GM23248 (cell line): ENCODE data around the gene XRCC5.

Source experiments
- EZH2 ChIP-seq: fragments of 200-600 bp; sonication (generic); IDR thresholded peaks from 2 replicates; pipeline ENCODE4 v1.6.1; 2018; ENCODE audit warnings: antibody characterized with exemption, mild to moderate bottlenecking; ENCODE audit not compliant: insufficient read depth, poor library complexity, severe bottlenecking
- EZH2phosphoT487 ChIP-seq: fragments of 200-600 bp; sonication (generic); IDR thresholded peaks from 2 replicates; pipeline ENCODE4 v1.6.1; 2018; ENCODE audit warnings: antibody characterized with exemption, moderate library complexity, mild to moderate bottlenecking, low read depth; ENCODE audit not compliant: insufficient read depth

- TF ChIP-seq EZH2 (no peak), EZH2phosphoT487 (no peak)
Observed at GRCh38 chr2:216071111-216071851, 37.9 kb upstream of the XRCC5 start.
